ENCODE measurements around the gene SLC19A1. TPM values are rescaled to one million over a fixed set of nuclear protein-coding genes. Genes with fewer than 3 reads are reported as not detected.

SLC19A1 gene
- total RNA-seq, result 10 to 100 TPM; 29.2 to 30.3 TPM

DNA sequence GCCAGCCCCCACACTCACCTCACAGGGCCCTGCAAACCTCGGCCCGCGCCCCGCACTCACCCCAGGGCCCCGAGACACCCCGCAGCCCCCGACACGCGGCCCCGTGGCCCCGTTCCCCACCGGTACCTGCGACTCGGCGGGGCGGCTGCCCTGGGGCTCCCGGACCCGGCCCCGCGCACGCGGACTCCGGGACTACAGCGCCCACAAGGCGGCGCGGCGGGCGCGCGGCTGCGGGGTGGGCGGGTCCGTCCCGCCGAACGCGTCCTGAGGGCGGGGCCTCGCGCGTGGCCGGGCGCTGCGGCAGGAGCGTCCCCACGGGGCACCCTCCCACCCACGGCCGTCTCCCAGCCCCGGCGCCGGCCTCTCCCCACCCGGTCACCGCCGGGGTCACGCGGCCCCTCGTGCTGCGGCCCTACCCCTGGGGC, at the start of gene SLC19A1:
SLC19A1 (minus strand) TSS at position 199 of the 425 bp plus-strand sequence. CDS start 4,481 bp downstream, outside the sequence.
- intact Hi-C loops (cut with micrococcal nuclease), result no loop called here
- Mint-ChIP-seq H3K27me3 (no peaks in the 10 kb centered on the region), H3K4me3 (peak within 1 kb of the TSS; percentile 72), H3K4me1 (ENCODE audit: low read depth) (peaks cover 23% of the 10 kb centered on the region), H3K27ac (peak within 1 kb of the TSS; percentile 64), H3K36me3 (peaks cover 2% of the 10 kb centered on the region), H3K9me3 (no peaks in the 10 kb centered on the region)
- CTCF ChIA-PET, result no interaction called here
- DNase-seq, result peak; percentile 76
- POLR2A ChIA-PET, result no interaction called here

DNA sequence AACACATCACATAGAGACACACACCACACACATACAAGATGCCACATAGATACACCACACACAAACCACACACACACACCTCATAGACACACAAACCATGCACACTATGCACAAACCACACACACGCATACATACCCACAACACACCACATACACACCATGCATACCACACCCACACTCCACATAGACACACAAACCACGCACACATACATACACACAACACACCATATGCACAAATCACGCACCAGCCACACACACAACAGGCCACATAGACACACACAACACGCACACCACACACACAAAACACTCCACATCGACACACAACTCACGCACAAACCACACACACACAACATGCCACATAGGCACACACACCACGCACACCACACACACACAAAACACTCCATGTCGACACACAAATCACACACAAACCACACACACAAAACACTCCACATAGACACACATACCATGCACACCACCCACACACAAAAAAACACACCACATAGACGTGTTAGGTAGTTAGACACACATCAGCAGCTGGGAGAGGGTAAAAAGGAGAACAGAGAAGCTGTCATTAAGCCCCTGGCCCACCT, 49.5 kb upstream of the SLC19A1 start:
- DNase-seq, result no peak
- Mint-ChIP-seq H3K27me3 (peaks cover 13% of the 10 kb centered on the region), H3K27ac (no peak overlapping the region), H3K4me3 (no peak overlapping the region), H3K36me3 (peaks cover 9% of the 10 kb centered on the region), H3K4me1 (ENCODE audit: low read depth) (peaks cover 21% of the 10 kb centered on the region), H3K9me3 (peaks cover 16% of the 10 kb centered on the region)
- CTCF ChIA-PET, result interaction anchor here (0.7 to 1.7 kb wide), 7 partner anchors 10 to 299 kb away, joined by 3 to 6 read pairs (median 4); no protein-coding TSS in a partner anchor
- intact Hi-C loops (cut with micrococcal nuclease), result loop anchor here (1.0 to 5.0 kb wide), 10 partner anchors 16 to 304 kb away; partner anchors contain the start of genes PCBP3 and POFUT2
- POLR2A ChIA-PET, result interaction anchor here (0.7 to 1.9 kb wide), 4 partner anchors 37 to 227 kb away, joined by 4 to 12 read pairs (median 6); no protein-coding TSS in a partner anchor

GRCh38 chr21:45590726-45591618, 48.7 kb upstream of the SLC19A1 start:
- Mint-ChIP-seq H3K4me3 (no peak overlapping the region), H3K27ac (no peak overlapping the region), H3K27me3 (peaks cover 17% of the 10 kb centered on the region), H3K36me3 (peaks cover 14% of the 10 kb centered on the region), H3K4me1 (ENCODE audit: low read depth) (peaks cover 16% of the 10 kb centered on the region), H3K9me3 (peaks cover 24% of the 10 kb centered on the region)
- peak; percentile 77 for DNase-seq
- CTCF ChIA-PET, result interaction anchor here (1.1 kb wide), 1 partner anchor 40 kb away, joined by 3 read pairs; no protein-coding TSS in a partner anchor
- POLR2A ChIA-PET, result interaction anchor here (1.0 kb wide), 1 partner anchor 11 kb away, joined by 3 read pairs; no protein-coding TSS in a partner anchor
- intact Hi-C loops (cut with micrococcal nuclease), result loop anchor here (2.0 to 5.0 kb wide), 3 partner anchors 108 to 304 kb away; partner anchors contain the start of gene POFUT2

GRCh38 chr21:45590246-45590725, 48.0 kb upstream of the SLC19A1 start:
- H3K36me3 Mint-ChIP-seq, result peaks cover 14% of the 10 kb centered on the region
- peak; percentile 84 for DNase-seq
- H3K4me1 Mint-ChIP-seq (ENCODE audit: low read depth), result peaks cover 16% of the 10 kb centered on the region
- H3K27ac Mint-ChIP-seq, result no peak overlapping the region
- peaks cover 17% of the 10 kb centered on the region for H3K27me3 Mint-ChIP-seq
- peak overlapping the region; percentile 52 for H3K4me3 Mint-ChIP-seq
- POLR2A ChIA-PET, result interaction anchor here (1.0 kb wide), 1 partner anchor 10 kb away, joined by 3 read pairs; no protein-coding TSS in a partner anchor
- CTCF ChIA-PET, result interaction anchor here (1.1 kb wide), 1 partner anchor 39 kb away, joined by 3 read pairs; no protein-coding TSS in a partner anchor
- intact Hi-C loops (cut with micrococcal nuclease), result loop anchor here (2.0 to 5.0 kb wide), 3 partner anchors 109 to 303 kb away; partner anchors contain the start of gene POFUT2
- peaks cover 26% of the 10 kb centered on the region for H3K9me3 Mint-ChIP-seq

DNA sequence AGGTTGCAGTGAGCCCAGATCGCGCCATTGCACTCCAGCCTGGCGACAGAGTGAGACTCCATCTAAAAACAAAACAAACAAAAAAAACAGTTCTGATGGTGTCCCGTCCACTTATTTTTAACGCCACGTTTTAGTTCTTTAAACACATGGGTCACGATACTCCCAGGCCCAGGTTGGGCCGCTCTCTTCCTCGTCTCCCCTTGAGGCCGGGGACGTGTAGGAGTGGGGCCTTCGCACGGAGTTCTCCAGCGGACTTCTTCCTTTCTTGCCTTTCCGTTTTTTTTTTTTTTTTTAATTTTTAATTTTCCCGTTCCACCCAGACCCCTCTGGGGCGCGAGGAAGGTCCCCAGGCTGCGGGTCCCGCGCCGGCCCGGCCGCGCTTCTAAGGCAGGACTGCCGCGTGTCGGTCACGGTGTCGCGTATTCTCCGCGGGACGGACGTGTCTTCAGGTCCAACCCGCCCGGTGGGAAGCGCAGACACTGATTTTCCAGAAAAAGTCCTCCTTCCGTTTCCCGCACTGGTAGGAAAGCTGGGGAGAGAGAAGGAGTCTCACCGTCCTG, 47.5 kb upstream of the SLC19A1 start:
- Mint-ChIP-seq H3K4me1 (ENCODE audit: low read depth) (peaks cover 16% of the 10 kb centered on the region), H3K4me3 (peak overlapping the region; percentile 27), H3K27me3 (peaks cover 17% of the 10 kb centered on the region), H3K9me3 (peaks cover 28% of the 10 kb centered on the region), H3K27ac (no peak overlapping the region), H3K36me3 (peaks cover 14% of the 10 kb centered on the region)
- no peak for DNase-seq
- ChIA-PET POLR2A (interaction anchor here (1.0 kb wide), 1 partner anchor 9 kb away, joined by 3 read pairs; no protein-coding TSS in a partner anchor), CTCF (interaction anchor here (1.1 kb wide), 1 partner anchor 39 kb away, joined by 3 read pairs; no protein-coding TSS in a partner anchor)
- intact Hi-C loops (cut with micrococcal nuclease), result loop anchor here (2.0 to 5.0 kb wide), 3 partner anchors 109 to 302 kb away; partner anchors contain the start of gene POFUT2

- H3K4me3 Mint-ChIP-seq, result no peak overlapping the region
- ChIA-PET POLR2A (no interaction called here), CTCF (no interaction called here)
- intact Hi-C loops (cut with micrococcal nuclease), result no loop called here
- peaks cover 29% of the 10 kb centered on the region for H3K9me3 Mint-ChIP-seq
- peak; percentile 7 for DNase-seq
- H3K36me3 Mint-ChIP-seq, result peaks cover 14% of the 10 kb centered on the region
- peaks cover 17% of the 10 kb centered on the region for H3K27me3 Mint-ChIP-seq
- H3K27ac Mint-ChIP-seq, result no peak overlapping the region
- H3K4me1 Mint-ChIP-seq (ENCODE audit: low read depth), result peaks cover 16% of the 10 kb centered on the region
These were observed 46.7 kb upstream of the SLC19A1 start for GRCh38 chr21:45588871-45589491.

DNA sequence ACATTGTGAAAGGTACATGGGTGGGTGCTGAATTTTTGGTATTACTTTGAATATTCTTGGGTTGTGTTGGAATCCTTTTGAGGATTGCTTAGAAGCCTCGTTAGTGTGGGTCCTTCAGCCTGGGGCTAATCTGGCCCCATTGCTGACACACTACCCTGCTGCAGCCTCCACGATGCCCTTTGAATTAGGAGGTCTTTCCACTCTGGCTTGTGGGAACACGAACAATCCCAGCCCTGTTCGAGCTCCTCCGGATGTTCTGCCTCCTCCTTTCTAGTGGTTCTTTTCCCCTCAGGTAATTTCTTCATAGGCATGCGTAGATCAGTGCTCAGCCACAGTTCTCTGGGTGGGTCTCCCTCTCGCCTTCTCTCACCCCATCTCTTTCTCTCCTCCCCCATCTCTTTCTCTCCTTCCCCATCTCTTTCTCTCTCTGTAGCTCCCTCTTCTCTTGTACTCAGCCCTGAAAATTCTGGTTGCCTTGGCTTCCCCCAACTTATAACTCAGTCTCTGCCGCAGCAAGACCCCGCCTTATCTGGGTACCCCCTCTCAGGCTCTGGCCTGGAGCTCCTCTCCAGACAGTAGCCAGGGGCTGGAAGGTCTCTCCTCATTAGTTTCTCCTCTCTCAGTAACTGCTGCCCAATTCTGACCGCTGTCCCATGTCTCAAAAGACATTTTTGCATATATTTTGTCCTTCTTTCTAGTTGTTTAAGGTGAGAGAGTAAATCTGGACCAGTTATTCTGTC, 46.0 kb upstream of the SLC19A1 start:
- H3K36me3 Mint-ChIP-seq, result peaks cover 14% of the 10 kb centered on the region
- POLR2A ChIA-PET, result no interaction called here
- H3K4me3 Mint-ChIP-seq, result no peak overlapping the region

DNA sequence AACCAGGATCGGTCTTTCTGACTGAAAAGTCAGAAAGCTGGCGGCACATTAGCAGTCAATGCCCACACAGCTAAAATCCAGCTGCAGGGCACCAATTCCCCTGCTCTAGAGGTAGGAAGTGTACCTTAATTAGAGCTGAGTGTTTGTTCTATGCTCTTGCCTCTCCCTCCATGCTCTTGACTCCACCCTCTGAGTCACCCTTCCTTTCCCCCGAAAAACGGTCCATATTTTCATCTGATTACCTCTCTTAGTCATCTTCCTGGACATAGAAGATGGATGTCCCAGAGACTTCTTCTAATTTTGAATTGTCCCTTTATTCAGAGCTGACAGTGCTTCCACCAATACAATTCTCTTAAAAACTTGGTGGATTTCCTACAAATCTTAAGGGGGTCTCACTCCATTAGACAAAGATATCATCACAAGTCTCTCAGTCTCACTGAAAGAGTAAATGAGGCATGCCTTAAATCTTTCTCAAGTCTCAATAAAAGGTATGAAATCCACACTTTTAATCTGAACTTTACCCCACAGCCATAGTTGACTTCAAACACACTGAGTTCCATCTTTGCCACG, 44.1 kb upstream of the SLC19A1 start:
- ChIA-PET POLR2A (no interaction called here), CTCF (no interaction called here)
- Mint-ChIP-seq H3K9me3 (peaks cover 35% of the 10 kb centered on the region), H3K36me3 (peaks cover 16% of the 10 kb centered on the region), H3K27ac (no peak overlapping the region), H3K27me3 (peaks cover 19% of the 10 kb centered on the region), H3K4me1 (ENCODE audit: low read depth) (peaks cover 16% of the 10 kb centered on the region), H3K4me3 (no peak overlapping the region)
- peak; percentile 7 for DNase-seq
- intact Hi-C loops (cut with micrococcal nuclease), result no loop called here

More for the DNA sequence above, 46.0 kb upstream of the SLC19A1 start:
- CTCF ChIA-PET, result no interaction called here
- H3K9me3 Mint-ChIP-seq, result peaks cover 30% of the 10 kb centered on the region
- peaks cover 17% of the 10 kb centered on the region for H3K27me3 Mint-ChIP-seq
- H3K27ac Mint-ChIP-seq, result no peak overlapping the region
- DNase-seq, result peak; percentile 6
- intact Hi-C loops (cut with micrococcal nuclease), result no loop called here
- H3K4me1 Mint-ChIP-seq (ENCODE audit: low read depth), result peaks cover 16% of the 10 kb centered on the region

DNA sequence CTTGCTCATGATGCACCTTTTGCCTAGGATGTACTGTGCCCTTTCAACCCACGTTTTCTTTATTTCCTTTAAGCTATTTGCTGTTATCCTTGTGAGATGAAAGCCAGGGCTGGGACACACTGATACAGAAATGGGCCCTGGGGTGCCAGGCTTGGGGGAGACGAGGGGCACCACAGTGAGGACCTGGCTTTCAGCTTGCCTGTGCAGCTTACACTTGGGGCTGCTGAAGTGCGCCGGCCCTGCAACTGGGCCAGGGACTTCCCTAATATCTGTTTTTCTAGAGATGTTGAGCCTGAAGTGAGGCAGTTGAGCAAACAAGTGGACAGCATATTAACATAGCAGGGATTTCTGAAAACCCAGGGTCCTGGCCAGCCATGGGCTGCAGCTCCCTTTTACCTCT, 42.5 kb upstream of the SLC19A1 start:
- intact Hi-C loops (cut with micrococcal nuclease), result no loop called here
- peaks cover 19% of the 10 kb centered on the region for H3K27me3 Mint-ChIP-seq
- no peak for DNase-seq
- no peak overlapping the region for H3K4me3 Mint-ChIP-seq
- H3K27ac Mint-ChIP-seq, result no peak overlapping the region
- peaks cover 16% of the 10 kb centered on the region for H3K4me1 Mint-ChIP-seq (ENCODE audit: low read depth)
- ChIA-PET POLR2A (interaction anchor here (0.5 kb wide), 1 partner anchor 29 kb away, joined by 3 read pairs; no protein-coding TSS in a partner anchor), CTCF (no interaction called here)
- peaks cover 35% of the 10 kb centered on the region for H3K9me3 Mint-ChIP-seq
- peaks cover 16% of the 10 kb centered on the region for H3K36me3 Mint-ChIP-seq

DNA sequence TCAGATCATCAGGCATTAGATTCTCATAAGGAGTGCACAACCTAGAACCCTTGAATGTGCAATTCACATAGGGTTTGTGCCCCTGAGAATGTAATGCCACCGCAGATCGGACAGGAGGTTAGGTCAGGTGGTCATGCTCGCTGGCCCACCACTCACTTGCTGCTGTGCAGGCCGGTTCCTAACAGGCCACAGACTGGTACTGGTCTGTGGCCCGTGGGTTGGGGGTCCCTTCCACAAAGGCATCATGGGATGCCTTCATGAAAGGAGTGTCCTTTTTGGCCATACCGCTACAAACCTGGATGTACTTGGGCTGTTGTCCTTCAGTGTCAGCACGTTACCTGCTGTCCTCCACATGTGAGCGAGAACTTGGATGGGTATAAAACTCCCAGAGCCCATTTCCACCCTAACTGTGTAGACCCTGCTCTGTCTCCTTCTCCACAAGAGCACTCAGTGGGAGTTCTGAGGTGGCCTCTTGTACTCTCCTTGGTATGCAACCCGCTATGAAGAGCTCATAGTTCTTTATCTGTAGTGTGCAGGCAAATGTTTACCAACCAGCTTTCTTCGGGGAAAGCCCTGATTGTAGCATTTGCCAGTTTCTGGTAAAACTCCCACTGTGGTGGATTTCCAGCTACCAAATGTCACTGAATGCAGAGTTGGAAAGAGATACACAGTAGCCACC, 41.7 kb upstream of the SLC19A1 start:
- CTCF ChIA-PET, result no interaction called here
- intact Hi-C loops (cut with micrococcal nuclease), result no loop called here
- H3K27ac Mint-ChIP-seq, result no peak overlapping the region
- H3K27me3 Mint-ChIP-seq, result peaks cover 18% of the 10 kb centered on the region
- H3K4me1 Mint-ChIP-seq (ENCODE audit: low read depth), result peaks cover 13% of the 10 kb centered on the region
- H3K36me3 Mint-ChIP-seq, result peaks cover 16% of the 10 kb centered on the region
- POLR2A ChIA-PET, result interaction anchor here (0.5 kb wide), 1 partner anchor 28 kb away, joined by 3 read pairs; no protein-coding TSS in a partner anchor
- H3K4me3 Mint-ChIP-seq, result no peak overlapping the region
- peak; percentile 1 for DNase-seq
- peaks cover 35% of the 10 kb centered on the region for H3K9me3 Mint-ChIP-seq

All from activated CD4-positive, alpha-beta memory T cell treated with anti-CD3 and anti-CD28 coated beads for 36 hours (primary cell).